ENCODE results near the gene FAM136A. TPM values are rescaled to one million over a fixed set of nuclear protein-coding genes. Genes with fewer than 3 reads are reported as not detected.

Gene FAM136A
- total RNA-seq, 1 experiment from 2014 or later, result 120 TPM

- DNase-seq, result no peak
- TF ChIP-seq CTCF (IDR thresholded peaks at IDR 0.05; ENCODE audit: insufficient read depth in 1 of 2, low read depth in 1 of 2, low read length in 1 of 2, severe bottlenecking in 1 of 2, unreplicated experiment in 1 of 2), result no peak
- H3K4me1 ChIP-seq, result no peaks in the 10 kb centered on the region
- Mint-ChIP-seq H3K27ac (ENCODE audit: unreplicated experiment) (no peak overlapping the region), H3K27me3 (ENCODE audit: insufficient read depth, unreplicated experiment) (peaks cover 2% of the 10 kb centered on the region), H3K4me3 (ENCODE audit: unreplicated experiment) (no peak overlapping the region), H3K9me3 (ENCODE audit: unreplicated experiment) (no peaks in the 10 kb centered on the region), H3K4me1 (ENCODE audit: low read depth, unreplicated experiment) (no peaks in the 10 kb centered on the region), H3K36me3 (ENCODE audit: insufficient read depth, unreplicated experiment) (no peaks in the 10 kb centered on the region)
- intact Hi-C loops (cut with micrococcal nuclease; ENCODE audit: unreplicated experiment), result no loop called here
- H3K4me3 ChIP-seq (ENCODE audit: low read depth, low read length), result no peak overlapping the region
- CTCF ChIA-PET, result interaction anchor here (0.6 kb wide), 1 partner anchor 11 kb away, joined by 3 read pairs; no protein-coding TSS in a partner anchor
- no peaks in the 10 kb centered on the region for H3K9me3 ChIP-seq
- H3K27me3 ChIP-seq (replicated peaks; ENCODE audit: control insufficient read depth, insufficient read depth, low read length), result no peaks in the 10 kb centered on the region
- POLR2A ChIA-PET, result no interaction called here
- H3K36me3 ChIP-seq (ENCODE audit: control insufficient read depth, insufficient read depth, low read length), result no peaks in the 10 kb centered on the region
- no TSS peak for BruUV-seq (replicated peaks)
Measured at GRCh38 chr2:70314640-70315039, 12.8 kb upstream of the FAM136A start.

GRCh38 chr2:70312560-70312959, 10.7 kb upstream of the FAM136A start:
- no peaks in the 10 kb centered on the region for H3K4me1 Mint-ChIP-seq (ENCODE audit: low read depth, unreplicated experiment)
- no peak for DNase-seq
- POLR2A ChIA-PET, result no interaction called here
- no TSS peak for BruUV-seq (replicated peaks)
- no peaks in the 10 kb centered on the region for H3K27me3 Mint-ChIP-seq (ENCODE audit: insufficient read depth, unreplicated experiment)
- Histone ChIP-seq H3K4me3 (ENCODE audit: low read depth, low read length) (no peak overlapping the region), H3K4me1 (no peaks in the 10 kb centered on the region), H3K27me3 (replicated peaks; ENCODE audit: control insufficient read depth, insufficient read depth, low read length) (no peaks in the 10 kb centered on the region), H3K9me3 (no peaks in the 10 kb centered on the region), H3K36me3 (ENCODE audit: control insufficient read depth, insufficient read depth, low read length) (no peaks in the 10 kb centered on the region)
- H3K4me3 Mint-ChIP-seq (ENCODE audit: unreplicated experiment), result no peak overlapping the region
- no peaks in the 10 kb centered on the region for H3K36me3 Mint-ChIP-seq (ENCODE audit: insufficient read depth, unreplicated experiment)
- no peak overlapping the region for H3K27ac Mint-ChIP-seq (ENCODE audit: unreplicated experiment)
- no peaks in the 10 kb centered on the region for H3K9me3 Mint-ChIP-seq (ENCODE audit: unreplicated experiment)
- intact Hi-C loops (cut with micrococcal nuclease; ENCODE audit: unreplicated experiment), result no loop called here
- CTCF ChIA-PET, result interaction anchor here (0.6 kb wide), 1 partner anchor 518 kb away, joined by 3 read pairs; no protein-coding TSS in a partner anchor
- TF ChIP-seq CTCF (IDR thresholded peaks at IDR 0.05; ENCODE audit: insufficient read depth in 1 of 2, low read depth in 1 of 2, low read length in 1 of 2, severe bottlenecking in 1 of 2, unreplicated experiment in 1 of 2), result no peak

- TF ChIP-seq CTCF (IDR thresholded peaks at IDR 0.05; ENCODE audit: insufficient read depth in 1 of 2, low read depth in 1 of 2, low read length in 1 of 2, severe bottlenecking in 1 of 2, unreplicated experiment in 1 of 2), result no peak
- H3K4me1 Mint-ChIP-seq (ENCODE audit: low read depth, unreplicated experiment), result no peaks in the 10 kb centered on the region
- no peak overlapping the region for H3K27ac Mint-ChIP-seq (ENCODE audit: unreplicated experiment)
- H3K4me3 Mint-ChIP-seq (ENCODE audit: unreplicated experiment), result no peak overlapping the region
- no peaks in the 10 kb centered on the region for H3K9me3 Mint-ChIP-seq (ENCODE audit: unreplicated experiment)
- H3K27me3 Mint-ChIP-seq (ENCODE audit: insufficient read depth, unreplicated experiment), result no peaks in the 10 kb centered on the region
- no TSS peak for BruUV-seq (replicated peaks)
- Histone ChIP-seq H3K9me3 (no peaks in the 10 kb centered on the region), H3K36me3 (ENCODE audit: control insufficient read depth, insufficient read depth, low read length) (no peaks in the 10 kb centered on the region), H3K4me1 (no peaks in the 10 kb centered on the region), H3K4me3 (ENCODE audit: low read depth, low read length) (no peak overlapping the region), H3K27me3 (replicated peaks; ENCODE audit: control insufficient read depth, insufficient read depth, low read length) (no peaks in the 10 kb centered on the region)
- intact Hi-C loops (cut with micrococcal nuclease; ENCODE audit: unreplicated experiment), result no loop called here
- CTCF ChIA-PET, result no interaction called here
- no peak for DNase-seq
- POLR2A ChIA-PET, result no interaction called here
- no peaks in the 10 kb centered on the region for H3K36me3 Mint-ChIP-seq (ENCODE audit: insufficient read depth, unreplicated experiment)
Measured at GRCh38 chr2:70310899-70311298, 9.0 kb upstream of the FAM136A start.
